Smooth muscle cell (in vitro differentiated cells): ENCODE measurements around the gene SLC35F1. TPM values are rescaled to one million over a fixed set of nuclear protein-coding genes. Genes with fewer than 3 reads are reported as not detected.

Source experiments
- DNase-seq: peaks from one replicate; lab custom pipeline; 2025; ENCODE audit not compliant: unreplicated experiment; lab: John Stamatoyannopoulos, UW
- H2AFZ ChIP-seq: fragments of 200-600 bp; sonication (generic); 2 replicates; pipeline ENCODE4 v1.6.0; 2016; ENCODE audit warnings: antibody characterized with exemption, low read depth, mild to moderate bottlenecking
- H3F3A ChIP-seq: fragments of 200-600 bp; sonication (generic); 2 replicates; pipeline ENCODE4 v1.6.0; 2017; ENCODE audit warnings: antibody characterized with exemption, low read depth
- H3K27ac ChIP-seq: fragments of 200-600 bp; sonication (generic); 2 replicates; pipeline ENCODE4 v1.5.1; 2016; ENCODE audit warnings: low read depth, mild to moderate bottlenecking
- H3K27me3 ChIP-seq: fragments of 200-600 bp; sonication (generic); 2 replicates; pipeline ENCODE4 v1.6.1; 2016; ENCODE audit warnings: low read depth, mild to moderate bottlenecking
- H3K36me3 ChIP-seq: fragments of 200-600 bp; sonication (generic); 2 replicates; pipeline ENCODE4 v1.5.1; 2016; ENCODE audit warnings: low read depth
- H3K4me1 ChIP-seq: fragments of 200-600 bp; sonication (generic); 2 replicates; pipeline ENCODE4 v1.5.1; 2016; ENCODE audit warnings: low read depth
- H3K4me2 ChIP-seq: fragments of 200-600 bp; sonication (generic); 2 replicates; pipeline ENCODE4 v1.6.0; 2016; ENCODE audit warnings: mild to moderate bottlenecking
- H3K4me3 ChIP-seq: fragments of 200-600 bp; sonication (generic); 2 replicates; pipeline ENCODE4 v1.5.1; 2016; ENCODE audit warnings: mild to moderate bottlenecking
- H3K79me2 ChIP-seq: fragments of 200-600 bp; sonication (generic); 2 replicates; pipeline ENCODE4 v1.6.0; 2016; ENCODE audit warnings: low read depth, mild to moderate bottlenecking
- H3K9ac ChIP-seq: fragments of 200-600 bp; sonication (generic); 2 replicates; pipeline ENCODE4 v1.6.0; 2016; ENCODE audit warnings: low read depth
- H3K9me3 ChIP-seq: fragments of 200-600 bp; sonication (generic); replicated peaks from 2 replicates; pipeline ENCODE4 v1.5.1; 2016; ENCODE audit warnings: low read depth
- H4K20me1 ChIP-seq: fragments of 200-600 bp; sonication (generic); 2 replicates; pipeline ENCODE4 v1.6.0; 2016; ENCODE audit warnings: low read depth
- WGBS: methylation state at CpG from one replicate; pipeline ENCODE4 v1.1.7; 2016; ENCODE audit warnings: low lambda C conversion rate; 5-methylcytosine and 5-hydroxymethylcytosine counted together
- polyA plus RNA-seq: library from polyadenylated mRNA; unstranded; fragments of >200 nt; fragmentation: Nextera tagmentation; extraction: Ambion mirVana; gene quantifications from 2 replicates; pipeline ENCODE4 v1.2.1, GENCODE V29; 2016
- total RNA-seq: library from RNA; depleted of rRNA; stranded (reverse); fragments of >200 nt; gene quantifications from 2 replicates; pipeline ENCODE4 v1.2.3, GENCODE V29; 2014
- TF ChIP-seq, protein P1 (sequence below): fragments of 200-600 bp; sonication (generic); IDR thresholded peaks from 2 replicates; pipeline ENCODE4 v1.5.1; 2017; ENCODE audit warnings: borderline replicate concordance, mild to moderate bottlenecking, antibody characterized with exemption; ENCODE audit not compliant: insufficient read depth, poor library complexity, severe bottlenecking

SLC35F1 gene
- total and polyA plus RNA-seq, 2 experiments from 2014 or later: 0.05 to 0.09 TPM

DNA sequence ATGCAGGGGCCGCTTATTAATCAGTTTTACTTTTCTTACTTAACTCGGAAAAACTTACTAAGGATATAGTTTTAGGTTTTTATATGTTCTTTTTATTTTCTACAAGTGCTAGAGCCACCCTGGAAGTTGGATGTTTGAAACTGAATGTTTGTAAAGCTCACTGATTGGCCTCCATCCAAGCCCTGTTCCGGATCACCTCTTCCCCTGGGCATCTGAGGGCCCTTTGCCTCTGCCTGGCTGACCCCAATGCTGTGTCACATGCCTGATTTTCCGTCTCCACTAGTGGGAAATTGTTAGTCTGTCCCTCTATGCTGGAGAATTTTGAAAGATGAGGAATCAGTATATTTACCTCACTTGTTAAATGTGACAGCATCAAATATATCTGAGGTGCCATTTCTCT lies 79.3 kb downstream of the SLC35F1 start:
- Histone ChIP-seq H3K4me2 (no peak overlapping the region), H3K9ac (no peak overlapping the region), H3K4me1 (no peaks in the 10 kb centered on the region), H3K9me3 (no peaks in the 10 kb centered on the region), H4K20me1 (no peaks in the 10 kb centered on the region), H3F3A (no peaks in the 10 kb centered on the region), H2AFZ (no peak overlapping the region), H3K27ac (no peak overlapping the region), H3K36me3 (no peaks in the 10 kb centered on the region), H3K27me3 (no peaks in the 10 kb centered on the region), H3K79me2 (no peaks in the 10 kb centered on the region), H3K4me3 (no peak overlapping the region)
- DNase-seq: no peak
- TF ChIP-seq, protein P1, sequence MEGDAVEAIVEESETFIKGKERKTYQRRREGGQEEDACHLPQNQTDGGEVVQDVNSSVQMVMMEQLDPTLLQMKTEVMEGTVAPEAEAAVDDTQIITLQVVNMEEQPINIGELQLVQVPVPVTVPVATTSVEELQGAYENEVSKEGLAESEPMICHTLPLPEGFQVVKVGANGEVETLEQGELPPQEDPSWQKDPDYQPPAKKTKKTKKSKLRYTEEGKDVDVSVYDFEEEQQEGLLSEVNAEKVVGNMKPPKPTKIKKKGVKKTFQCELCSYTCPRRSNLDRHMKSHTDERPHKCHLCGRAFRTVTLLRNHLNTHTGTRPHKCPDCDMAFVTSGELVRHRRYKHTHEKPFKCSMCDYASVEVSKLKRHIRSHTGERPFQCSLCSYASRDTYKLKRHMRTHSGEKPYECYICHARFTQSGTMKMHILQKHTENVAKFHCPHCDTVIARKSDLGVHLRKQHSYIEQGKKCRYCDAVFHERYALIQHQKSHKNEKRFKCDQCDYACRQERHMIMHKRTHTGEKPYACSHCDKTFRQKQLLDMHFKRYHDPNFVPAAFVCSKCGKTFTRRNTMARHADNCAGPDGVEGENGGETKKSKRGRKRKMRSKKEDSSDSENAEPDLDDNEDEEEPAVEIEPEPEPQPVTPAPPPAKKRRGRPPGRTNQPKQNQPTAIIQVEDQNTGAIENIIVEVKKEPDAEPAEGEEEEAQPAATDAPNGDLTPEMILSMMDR: no peak
- 95% methylated on average over 4 of the region's 4 CpGs for WGBS

DNA sequence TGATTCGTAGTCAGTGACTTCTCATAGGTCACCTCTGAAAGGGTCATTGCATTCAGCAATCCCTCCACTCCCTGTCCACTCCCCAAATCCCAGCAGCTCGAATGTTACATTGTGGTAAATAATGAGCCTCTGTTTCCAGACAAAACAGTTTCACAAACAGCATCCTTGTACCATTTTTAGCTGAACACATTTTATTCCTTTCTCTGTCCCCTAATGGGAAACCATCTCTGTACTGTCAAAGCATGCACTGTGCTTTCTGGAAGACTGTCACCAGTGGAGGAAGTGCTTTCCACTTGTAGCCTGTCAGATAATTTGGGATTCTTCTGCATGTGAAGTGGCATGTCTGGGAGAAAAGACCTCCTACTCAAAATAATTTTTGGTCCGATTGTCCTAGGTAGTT lies 82.0 kb downstream of the SLC35F1 start:
- H3K4me3 ChIP-seq: no peak overlapping the region
- H3K36me3 ChIP-seq: no peaks in the 10 kb centered on the region
- H3K4me2 ChIP-seq: no peak overlapping the region
- no peak for DNase-seq
- no peak overlapping the region for H3K27ac ChIP-seq
- H3F3A ChIP-seq: no peaks in the 10 kb centered on the region
- no peak overlapping the region for H2AFZ ChIP-seq
- WGBS: 94% methylated on average over 3 of the region's 3 CpGs
- no peaks in the 10 kb centered on the region for H3K79me2 ChIP-seq
- H3K4me1 ChIP-seq: no peaks in the 10 kb centered on the region
- no peaks in the 10 kb centered on the region for H3K27me3 ChIP-seq
- no peaks in the 10 kb centered on the region for H3K9me3 ChIP-seq
- no peaks in the 10 kb centered on the region for H4K20me1 ChIP-seq
- no peak overlapping the region for H3K9ac ChIP-seq
- TF ChIP-seq, protein P1: no peak

DNA sequence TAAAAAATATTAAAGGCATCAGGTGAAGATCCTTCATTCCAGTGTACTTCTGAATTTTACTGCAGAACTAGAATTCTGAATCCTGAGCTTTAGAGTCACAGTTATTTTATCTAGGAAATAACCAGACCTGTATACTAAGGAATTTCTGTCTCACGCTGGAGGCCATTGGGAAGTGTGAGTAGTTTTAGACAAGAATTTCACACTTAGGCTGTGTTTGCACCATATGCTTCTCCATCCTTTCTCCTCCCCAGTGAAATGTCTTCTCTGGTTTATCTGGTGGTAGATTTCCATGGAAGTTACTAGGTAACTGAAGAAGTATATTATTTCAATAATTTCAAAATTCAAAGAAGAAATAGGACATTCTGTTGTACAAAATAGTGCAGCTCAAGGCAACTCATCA lies 83.1 kb downstream of the SLC35F1 start:
- no peaks in the 10 kb centered on the region for H3K36me3 ChIP-seq
- WGBS: 63% methylated on average over 1 of the region's 1 CpG
- no peaks in the 10 kb centered on the region for H3K9me3 ChIP-seq
- no peak overlapping the region for H2AFZ ChIP-seq
- H3K4me3 ChIP-seq: no peak overlapping the region
- H4K20me1 ChIP-seq: no peaks in the 10 kb centered on the region
- no peak overlapping the region for H3K27ac ChIP-seq
- no peak for DNase-seq
- H3K4me2 ChIP-seq: no peak overlapping the region
- H3F3A ChIP-seq: no peaks in the 10 kb centered on the region
- H3K9ac ChIP-seq: no peak overlapping the region
- no peaks in the 10 kb centered on the region for H3K79me2 ChIP-seq
- no peaks in the 10 kb centered on the region for H3K27me3 ChIP-seq
- no peaks in the 10 kb centered on the region for H3K4me1 ChIP-seq
- TF ChIP-seq, protein P1: no peak

- H3K9ac ChIP-seq: no peak overlapping the region
- no peaks in the 10 kb centered on the region for H4K20me1 ChIP-seq
- no peak overlapping the region for H3K27ac ChIP-seq
- H3K4me2 ChIP-seq: no peak overlapping the region
- WGBS: 38% methylated on average over 1 of the region's 1 CpG
- TF ChIP-seq, protein P1: no peak
- H3F3A ChIP-seq: no peaks in the 10 kb centered on the region
- no peak overlapping the region for H3K4me3 ChIP-seq
- DNase-seq: no peak
- H3K9me3 ChIP-seq: no peaks in the 10 kb centered on the region
- H3K36me3 ChIP-seq: no peaks in the 10 kb centered on the region
- no peaks in the 10 kb centered on the region for H3K4me1 ChIP-seq
- no peaks in the 10 kb centered on the region for H3K79me2 ChIP-seq
- H3K27me3 ChIP-seq: no peaks in the 10 kb centered on the region
- H2AFZ ChIP-seq: no peak overlapping the region
These were observed 85.8 kb downstream of the SLC35F1 start for GRCh38 chr6:117992856-117993255.
